GM19023 (cell line): Measurements from ENCODE around the gene AKAP8.
"Not testable (repeated sequence)": the region's sequence is repeated elsewhere in the genome, so short reads cannot be mapped to it uniquely, and the experiment has no call there.

Experiments used
- ATAC-seq: cut with Tn5 transposase; IDR thresholded peaks from one replicate; pipeline ENCODE4 v1.9.1; 2021; ENCODE audit warnings: mild to moderate bottlenecking, moderate library complexity; ENCODE audit not compliant: unreplicated experiment

The AKAP8 gene

GRCh38 chr19:15374105-15374651, 5.4 kb downstream of the AKAP8 start:
- no peak for ATAC-seq

GRCh38 chr19:15373644-15374043, 5.9 kb downstream of the AKAP8 start:
- ATAC-seq, result no peak

- no peak for ATAC-seq
Observed at GRCh38 chr19:15372891-15373301, 6.7 kb downstream of the AKAP8 start.

- no peak for ATAC-seq
Observed at GRCh38 chr19:15372470-15372869, 7.1 kb downstream of the AKAP8 start.

GRCh38 chr19:15371786-15372380, 7.7 kb downstream of the AKAP8 start:
- no peak for ATAC-seq

GRCh38 chr19:15371119-15371518, 8.5 kb downstream of the AKAP8 start:
- ATAC-seq, result no peak

GRCh38 chr19:15369594-15369891, 10.0 kb downstream of the AKAP8 start:
- no peak for ATAC-seq

- ATAC-seq, result no peak
Observed at GRCh38 chr19:15368798-15369593, 10.6 kb downstream of the AKAP8 start.

GRCh38 chr19:15368051-15368632, 11.4 kb downstream of the AKAP8 start:
- no peak for ATAC-seq

- no peak for ATAC-seq
Observed at GRCh38 chr19:15367439-15367838, 12.1 kb downstream of the AKAP8 start.

- ATAC-seq, result no peak
Observed at GRCh38 chr19:15365264-15365663, 14.3 kb downstream of the AKAP8 start.

- ATAC-seq, result not testable (repeated sequence)
Observed at GRCh38 chr19:15363791-15364190, 15.8 kb downstream of the AKAP8 start.

- not testable (repeated sequence) for ATAC-seq
Observed at GRCh38 chr19:15363048-15363447, 16.5 kb downstream of the AKAP8 start.

- not testable (repeated sequence) for ATAC-seq
Observed at GRCh38 chr19:15360015-15360414, 19.6 kb downstream of the AKAP8 start.

GRCh38 chr19:15358918-15359317, 20.7 kb downstream of the AKAP8 start:
- no peak for ATAC-seq

GRCh38 chr19:15357906-15358305, 21.7 kb downstream of the AKAP8 start:
- no peak for ATAC-seq

- ATAC-seq, result no peak
Observed at GRCh38 chr19:15354566-15355296, 24.9 kb downstream of the AKAP8 start.

- no peak for ATAC-seq
Observed at GRCh38 chr19:15353908-15354307, 25.7 kb downstream of the AKAP8 start.

- ATAC-seq, result not testable (repeated sequence)
Observed at GRCh38 chr19:15352535-15352934, 27.1 kb downstream of the AKAP8 start.

GRCh38 chr19:15341328-15341727, 38.3 kb downstream of the AKAP8 start:
- not testable (repeated sequence) for ATAC-seq

- ATAC-seq, result no peak
Observed at GRCh38 chr19:15340086-15340485, 39.5 kb downstream of the AKAP8 start.
